ENCODE results near the gene SV2B. TPM values are rescaled to one million over a fixed set of nuclear protein-coding genes. Genes with fewer than 3 reads are reported as not detected.

Gene SV2B
- total and polyA plus RNA-seq, 2 experiments from 2014 or later, result 0.06 to 0.76 TPM

- Mint-ChIP-seq H3K4me1 (no peaks in the 10 kb centered on the region), H3K9me3 (peaks cover 40% of the 10 kb centered on the region), H3K36me3 (ENCODE audit: low read depth) (peaks cover 11% of the 10 kb centered on the region; the same call in 2 of the 3 replicates), H3K4me3 (no peak overlapping the region), H3K27ac (no peak overlapping the region), H3K27me3 (ENCODE audit: insufficient read depth, low read depth, poor library complexity) (peaks cover 2% of the 10 kb centered on the region)
- Histone ChIP-seq H3K4me2 (no peak overlapping the region), H3K9me2 (ENCODE audit: insufficient read depth) (no peaks in the 10 kb centered on the region), H3K27me3 (ENCODE audit: insufficient read depth) (no peaks in the 10 kb centered on the region), H4K20me1 (replicated peaks; ENCODE audit: insufficient read depth) (no peaks in the 10 kb centered on the region), H3K4me3 (no peak overlapping the region), H2AFZ (no peak overlapping the region), H3K27ac (ENCODE audit: low read depth) (no peak overlapping the region), H3K36me3 (ENCODE audit: insufficient read depth) (no peaks in the 10 kb centered on the region), H3K79me2 (replicated peaks; ENCODE audit: insufficient read depth) (no peaks in the 10 kb centered on the region), H3F3A (replicated peaks; ENCODE audit: low read depth) (no peaks in the 10 kb centered on the region), H3K4me1 (ENCODE audit: insufficient read depth) (no peaks in the 10 kb centered on the region)
- no peak for DNase-seq (ENCODE audit: low spot score)
- no peak for TF ChIP-seq ZNF331 (CRISPR knock-in tag; IDR thresholded peaks at IDR 0.05; ENCODE audit: low read depth)
- no peak for TF ChIP-seq CTCF (conservative IDR thresholded peaks at IDR 0.05; ENCODE audit: low read depth in 2 of 2)
- TF ChIP-seq ZNF462 (CRISPR knock-in tag; IDR thresholded peaks at IDR 0.05), result no peak
- TF ChIP-seq STAT1 (IDR thresholded peaks at IDR 0.05; ENCODE audit: unreplicated experiment), result no peak
- TF ChIP-seq EZH2 (IDR thresholded peaks at IDR 0.05; ENCODE audit: low read depth, unreplicated experiment), result no peak
- no peak for TF ChIP-seq NANOG (IDR thresholded peaks at IDR 0.05; ENCODE audit: borderline replicate concordance)
- no peak for TF ChIP-seq CREB1 (CRISPR knock-in tag; IDR thresholded peaks at IDR 0.05; ENCODE audit: low read depth)
- no peak for TF ChIP-seq REST (IDR thresholded peaks at IDR 0.05; ENCODE audit: unreplicated experiment)
- TF ChIP-seq ETS1 (IDR thresholded peaks at IDR 0.05), result no peak
- no peak for TF ChIP-seq JUNB (IDR thresholded peaks at IDR 0.05; ENCODE audit: unreplicated experiment)
- no peak for TF ChIP-seq POLR2AphosphoS5 (IDR thresholded peaks at IDR 0.05; ENCODE audit: low read depth)
- no peak for TF ChIP-seq ZNF114 (CRISPR knock-in tag; IDR thresholded peaks at IDR 0.05)
- no peak for TF ChIP-seq EZH2phosphoT487 (IDR thresholded peaks at IDR 0.05; ENCODE audit: unreplicated experiment)
- ATAC-seq, result no peak
Measured at GRCh38 chr15:91165850-91166249, 65.8 kb downstream of the SV2B start.
